Transverse colon (tissue), 4 donors: Measurements from ENCODE around the gene DCUN1D3. TPM values are rescaled to one million over a fixed set of nuclear protein-coding genes. Genes with fewer than 3 reads are reported as not detected.
A peak's percentile ranks its signal among the peaks of the same experiment; 100 is the strongest.

Experiments
- DNase-seq: peaks from one replicate; pipeline ENCODE4 v3.0.0-alpha.2; 2019
- H3K27ac ChIP-seq, 4 donors: fragments of 200-600 bp; sonication (generic); 2 replicates each; pipeline ENCODE4 v1.5.1; 2016 to 2018; ENCODE audit warnings: inconsistent platforms in 4 of 4
- H3K27me3 ChIP-seq: fragments of 200-600 bp; sonication (generic); 2 replicates; pipeline ENCODE4 v1.5.1; 2017; ENCODE audit warnings: inconsistent platforms
- H3K36me3 ChIP-seq, 4 donors: fragments of 200-600 bp; sonication (generic); 2 replicates each; pipeline ENCODE4 v1.5.1; 2017 to 2019; ENCODE audit warnings: inconsistent platforms in 4 of 4
- H3K4me1 ChIP-seq, 4 donors: fragments of 200-600 bp; sonication (generic); 2 replicates each; pipeline ENCODE4 v1.5.1; 2017 to 2020; ENCODE audit warnings: inconsistent platforms in 4 of 4
- H3K4me3 ChIP-seq, 4 donors: fragments of 200-600 bp; sonication (generic); 1 replicate in 1 of 4; 2 replicates in 3 of 4; pipeline versions ENCODE4 v1.5.1 to v1.6.1; 2017 to 2019; ENCODE audit warnings: inconsistent platforms in 4 of 4
- H3K9me3 ChIP-seq, 2 donors: fragments of 200-600 bp; sonication (generic); 2 replicates each; pipeline ENCODE4 v1.5.1; 2017 to 2019; ENCODE audit warnings: inconsistent platforms in 2 of 2
- CTCF ChIP-seq, 5 experiments: fragments of 200-600 bp in 3 of 5; fragments of 450-650 bp in 2 of 5; sonication (generic) in 3 of 5; IDR thresholded peaks; 1 replicate in 2 of 5; 2 replicates in 3 of 5; pipeline ENCODE4 v1.5.1; 2016 to 2017; ENCODE audit warnings: antibody characterized with exemption in 5 of 5, inconsistent platforms in 3 of 5, mild to moderate bottlenecking in 2 of 5, moderate library complexity in 1 of 5
- EP300 ChIP-seq: sonication (generic); formaldehyde crosslinking; IDR thresholded peaks from one replicate; pipeline ENCODE4 v1.6.1; 2017; ENCODE audit warnings: antibody characterized with exemption, low read depth
- POLR2A ChIP-seq: fragments of 450-650 bp; IDR thresholded peaks from one replicate; pipeline ENCODE4 v1.6.1; 2016; ENCODE audit warnings: antibody characterized with exemption, mild to moderate bottlenecking, moderate library complexity
- POLR2AphosphoS5 ChIP-seq, 3 donors: sonication (generic); formaldehyde crosslinking; IDR thresholded peaks; one replicate each; pipeline ENCODE4 v1.6.1; 2016; ENCODE audit warnings: antibody characterized with exemption in 3 of 3
- WGBS, 2 donors: methylation state at CpG; one replicate each; pipeline ENCODE4 v1.1.5; 2018; ENCODE audit warnings: low coverage in 1 of 2; 5-methylcytosine and 5-hydroxymethylcytosine counted together
- in situ Hi-C, 4 donors: fragments of 200-750 bp; cut with MboI; loops; one replicate each; pipeline versions ENCODE4 v1.15.0 to v1.15.1; 2017; ENCODE audit warnings: low sequenced_read_pairs in 3 of 4, low pct_ligation_motif_present in 1 of 4, low pct_unique_long_range_greater_than_20kb in 1 of 4
- intact Hi-C: fragments of 100-400 bp; cut with DNase I; formaldehyde crosslinking; loops from one replicate; pipeline ENCODE4 v1.15.1; 2023; ENCODE audit warnings: low total_unique reads
- total RNA-seq, 4 donors: library from RNA; depleted of rRNA; stranded (reverse); fragments of >200 nt; gene quantifications; one replicate each; pipeline ENCODE4 v1.1.0, GENCODE V29; 2016

DCUN1D3 gene
- total RNA-seq, 4 donors from 2014 or later = 5.6 to 47.6 (median 10.5) TPM

- TF ChIP-seq POLR2AphosphoS5 (IDR thresholded peaks at IDR 0.05) = no peak
- TF ChIP-seq POLR2A = no peak
- TF ChIP-seq CTCF (IDR thresholded peaks at IDR 0.05) = no peak
- no peak for TF ChIP-seq EP300
- Histone ChIP-seq H3K9me3 (no peaks in the 10 kb centered on the region), H3K36me3 (no peaks in the 10 kb centered on the region), H3K27me3 (no peaks in the 10 kb centered on the region), H3K4me3 (no peak overlapping the region), H3K27ac (no peak overlapping the region), H3K4me1 (peaks cover 0 to 4% (median 0%) of the 10 kb centered on the region in 4 donors)
- DNase-seq = no peak
- in situ Hi-C loops = no loop called here
- intact Hi-C loops = no loop called here
Measured at GRCh38 chr16:20939611-20940010, 39.5 kb upstream of the DCUN1D3 start.

- intact Hi-C loops = no loop called here
- H3K4me3 ChIP-seq = no peak overlapping the region
- H3K4me1 ChIP-seq = peaks cover 0 to 4% (median 0%) of the 10 kb centered on the region in 4 donors
- WGBS, 2 donors = 44 to 54% methylated on average over 2 of the region's 2 CpGs
- H3K27ac ChIP-seq = peak overlapping the region in 2 of 4 donors; percentile 7 to 29
- no peaks in the 10 kb centered on the region for H3K36me3 ChIP-seq
- DNase-seq = no peak
- no peaks in the 10 kb centered on the region for H3K27me3 ChIP-seq
- in situ Hi-C loops = no loop called here
- H3K9me3 ChIP-seq = no peaks in the 10 kb centered on the region
- TF ChIP-seq POLR2A = no peak
- TF ChIP-seq CTCF (IDR thresholded peaks at IDR 0.05) = no peak
- TF ChIP-seq POLR2AphosphoS5 (IDR thresholded peaks at IDR 0.05) = no peak
- TF ChIP-seq EP300 = no peak
Measured at GRCh38 chr16:20938426-20938825, 38.3 kb upstream of the DCUN1D3 start.

- no peak overlapping the region for H3K4me3 ChIP-seq
- TF ChIP-seq EP300 = no peak
- peak in 1 of 3 donors; percentile 22 for TF ChIP-seq POLR2AphosphoS5 (IDR thresholded peaks at IDR 0.05)
- no peak for TF ChIP-seq POLR2A
- no peak for TF ChIP-seq CTCF (IDR thresholded peaks at IDR 0.05)
- peak; percentile 60 for DNase-seq
- peak overlapping the region in 3 of 4 donors; percentile 7 to 35 (median 29) for H3K27ac ChIP-seq
- peaks cover 0 to 4% (median 0%) of the 10 kb centered on the region in 4 donors for H3K4me1 ChIP-seq
- H3K9me3 ChIP-seq = no peaks in the 10 kb centered on the region
- H3K36me3 ChIP-seq = no peaks in the 10 kb centered on the region
- WGBS, 2 donors = 61 to 95% methylated on average over 3 to 6 of the region's 6 CpGs
- H3K27me3 ChIP-seq = no peaks in the 10 kb centered on the region
- in situ Hi-C loops (no loop called here), intact Hi-C loops (no loop called here)
Measured at GRCh38 chr16:20937736-20938135, 37.6 kb upstream of the DCUN1D3 start.

GRCh38 chr16:20933589-20933988 is 33.4 kb upstream of the DCUN1D3 start:
- H3K27ac ChIP-seq = no peak overlapping the region
- H3K27me3 ChIP-seq = no peaks in the 10 kb centered on the region
- in situ Hi-C loops = no loop called here
- DNase-seq = no peak
- intact Hi-C loops = no loop called here
- H3K36me3 ChIP-seq = no peaks in the 10 kb centered on the region
- no peak overlapping the region for H3K4me3 ChIP-seq
- no peak for TF ChIP-seq POLR2AphosphoS5 (IDR thresholded peaks at IDR 0.05)
- TF ChIP-seq EP300 = no peak
- TF ChIP-seq POLR2A = no peak
- no peak for TF ChIP-seq CTCF (IDR thresholded peaks at IDR 0.05)
- H3K4me1 ChIP-seq = peaks cover 0 to 4% (median 0%) of the 10 kb centered on the region in 4 donors
- no peaks in the 10 kb centered on the region for H3K9me3 ChIP-seq
